Gastrocnemius medialis (tissue), 4 donors: Measurements from ENCODE around the gene GSTA4. TPM values are rescaled to one million over a fixed set of nuclear protein-coding genes. Genes with fewer than 3 reads are reported as not detected.

Experiments
- ATAC-seq, 2 donors: fragments of 150-250 bp; one replicate each; pipeline ENCODE4 v1.9.1; 2016
- DNase-seq, 2 donors: peaks; one replicate each; pipeline ENCODE4 v3.0.0-alpha.2; 2019
- H3K27ac ChIP-seq, 4 donors: fragments of 200-600 bp; sonication (generic); 1 replicate in 1 of 4; 2 replicates in 3 of 4; pipeline ENCODE4 v1.5.1; 2016 to 2018; ENCODE audit warnings: mild to moderate bottlenecking in 2 of 4, moderate library complexity in 1 of 4
- H3K27me3 ChIP-seq, 3 donors: fragments of 200-600 bp; sonication (generic) in 2 of 3; 1 replicate in 1 of 3; 2 replicates in 2 of 3; pipeline versions ENCODE4 v1.5.1 to v1.6.0; 2016 to 2019; ENCODE audit warnings: mild to moderate bottlenecking in 1 of 3, moderate library complexity in 1 of 3
- H3K36me3 ChIP-seq, 2 donors: fragments of 200-600 bp; sonication (generic) in 1 of 2; one replicate each; pipeline ENCODE4 v1.5.1; 2017 to 2018
- H3K4me1 ChIP-seq, 2 donors: fragments of 200-600 bp; sonication (generic) in 1 of 2; one replicate each; pipeline ENCODE4 v1.5.1; 2016 to 2017; ENCODE audit warnings: mild to moderate bottlenecking in 2 of 2
- H3K4me3 ChIP-seq, 4 donors: fragments of 200-600 bp; sonication (generic) in 3 of 4; 1 replicate in 1 of 4; 2 replicates in 3 of 4; pipeline ENCODE4 v1.5.1; 2016 to 2019; ENCODE audit warnings: mild to moderate bottlenecking in 2 of 4
- H3K9me3 ChIP-seq, 3 donors: fragments of 200-600 bp; sonication (generic) in 2 of 3; 1 replicate in 1 of 3; 2 replicates in 2 of 3; pipeline ENCODE4 v1.5.1; 2016 to 2019
- POLR2A ChIP-seq, 2 donors: fragments of 450-650 bp; IDR thresholded peaks; one replicate each; pipeline ENCODE4 v1.6.1; 2017; ENCODE audit warnings: antibody characterized with exemption in 2 of 2, mild to moderate bottlenecking in 2 of 2, moderate library complexity in 2 of 2
- in situ Hi-C, 4 donors: fragments of 200-750 bp; cut with MboI; loops; one replicate each; pipeline versions ENCODE4 v1.15.0 to v1.8.0; 2017; ENCODE audit warnings: low sequenced_read_pairs in 4 of 4
- intact Hi-C: fragments of 100-400 bp; cut with DNase I; formaldehyde crosslinking; loops from one replicate; pipeline ENCODE4 v1.15.1; 2023; ENCODE audit warnings: low total_unique reads
- total RNA-seq, 4 donors: library from RNA; depleted of rRNA; stranded (reverse); fragments of >200 nt; gene quantifications; one replicate each; pipeline versions ENCODE4 v1.1.0 to v1.2.3, GENCODE V29; 2016
- TF ChIP-seq, protein P1 (sequence below), 5 experiments: fragments of 450-650 bp in 3 of 5; fragments of 200-600 bp in 2 of 5; sonication (generic) in 2 of 5; IDR thresholded peaks in 4 of 5; conservative IDR thresholded peaks in 1 of 5; 1 replicate in 4 of 5; 2 replicates in 1 of 5; pipeline ENCODE4 v1.5.1; 2016 to 2019; ENCODE audit warnings: antibody characterized with exemption in 5 of 5, mild to moderate bottlenecking in 3 of 5, moderate library complexity in 3 of 5

Gene GSTA4
- total RNA-seq, 4 donors from 2014 or later, result 3.5 to 11.6 (median 10.0) TPM

DNA sequence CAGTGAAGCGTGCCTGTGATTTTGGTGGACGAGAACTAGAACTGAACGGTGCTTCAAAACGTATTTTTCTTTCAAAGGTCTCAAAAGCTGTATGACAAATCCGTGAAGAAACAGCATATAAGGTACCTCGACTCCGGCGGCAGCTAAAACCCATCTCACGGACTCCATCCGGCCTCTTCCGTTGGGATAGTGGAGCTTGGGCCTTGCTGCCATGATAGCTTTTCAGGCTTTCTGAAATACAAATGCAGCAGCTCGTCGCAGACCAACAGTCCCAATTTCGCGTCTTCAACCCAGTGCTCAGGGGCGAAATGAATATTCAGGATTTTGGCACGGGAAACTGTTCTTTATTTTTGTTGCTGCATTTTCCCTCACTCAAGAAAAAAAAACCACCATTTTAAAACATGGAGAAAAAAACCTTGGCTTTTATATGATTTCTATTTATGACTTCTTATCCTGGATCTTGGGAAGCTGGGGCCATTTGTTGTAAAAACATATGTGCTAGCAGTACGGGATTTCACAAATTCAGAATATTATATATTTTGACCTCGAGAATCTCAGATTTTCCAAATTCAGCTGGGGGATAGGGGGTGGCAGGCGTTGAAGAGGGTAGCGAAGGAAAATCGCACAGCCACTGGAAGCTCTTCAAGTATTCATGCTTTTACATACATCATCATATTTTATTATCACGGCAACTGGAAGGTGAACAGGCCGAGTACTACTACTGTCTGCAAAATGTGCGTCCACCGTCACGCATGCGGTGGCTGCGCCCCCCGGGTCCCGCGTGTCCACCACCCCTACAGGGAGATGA, 849 bp downstream of the GSTA4 start:
- in situ Hi-C loops, result loop anchor here in 2 of 4 donors (10.0 to 25.0 kb wide), 2 partner anchors 551 to 582 kb away; partner anchors contain the start of genes EFHC1 (in 2 of the 2) and GCLC (in 1 of the 2)

DNA sequence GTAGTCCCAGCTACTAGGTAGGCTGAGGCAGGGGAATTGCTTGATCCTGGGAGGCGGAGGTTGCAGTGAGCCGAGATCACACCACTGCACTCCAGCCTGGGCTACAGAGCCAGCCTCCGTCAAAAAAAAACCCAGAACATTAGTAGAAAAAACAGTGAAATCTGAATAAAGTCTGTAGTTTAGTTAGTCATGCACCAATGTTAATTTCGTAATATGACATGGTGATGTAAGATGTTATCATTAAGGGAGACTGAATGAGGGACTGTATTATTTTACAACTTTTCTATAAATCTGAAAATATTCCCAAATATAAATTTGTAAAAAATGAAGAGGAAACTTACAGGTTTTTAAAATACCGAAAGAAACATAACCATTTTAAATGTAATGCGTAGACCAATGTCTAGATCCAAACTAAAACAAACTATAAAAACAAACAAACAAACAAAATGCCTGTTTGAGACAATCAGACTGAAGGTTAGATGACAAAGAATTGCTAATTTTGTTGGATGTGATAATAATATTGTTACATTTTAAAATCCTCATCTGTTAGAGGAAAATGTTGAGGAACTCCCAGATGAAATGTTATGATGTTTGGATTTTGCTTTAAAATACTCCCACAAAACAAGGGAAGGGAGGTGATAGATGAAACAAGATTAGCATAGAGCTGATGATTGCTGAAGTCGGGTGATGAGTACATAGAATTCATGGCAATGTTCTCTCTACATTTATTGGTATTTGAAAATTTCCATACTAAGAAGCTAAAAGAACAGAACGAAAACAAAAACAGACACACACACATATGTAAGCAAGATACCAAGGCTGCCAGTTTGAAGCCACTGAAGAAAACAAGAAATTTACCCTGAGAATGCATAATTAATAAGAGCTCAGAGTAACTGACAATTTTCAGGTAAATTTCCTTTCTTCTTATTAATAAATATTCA, 1.8 kb downstream of the GSTA4 start:
- no peak for TF ChIP-seq POLR2A (IDR thresholded peaks at IDR 0.05)
- TF ChIP-seq, protein P1, sequence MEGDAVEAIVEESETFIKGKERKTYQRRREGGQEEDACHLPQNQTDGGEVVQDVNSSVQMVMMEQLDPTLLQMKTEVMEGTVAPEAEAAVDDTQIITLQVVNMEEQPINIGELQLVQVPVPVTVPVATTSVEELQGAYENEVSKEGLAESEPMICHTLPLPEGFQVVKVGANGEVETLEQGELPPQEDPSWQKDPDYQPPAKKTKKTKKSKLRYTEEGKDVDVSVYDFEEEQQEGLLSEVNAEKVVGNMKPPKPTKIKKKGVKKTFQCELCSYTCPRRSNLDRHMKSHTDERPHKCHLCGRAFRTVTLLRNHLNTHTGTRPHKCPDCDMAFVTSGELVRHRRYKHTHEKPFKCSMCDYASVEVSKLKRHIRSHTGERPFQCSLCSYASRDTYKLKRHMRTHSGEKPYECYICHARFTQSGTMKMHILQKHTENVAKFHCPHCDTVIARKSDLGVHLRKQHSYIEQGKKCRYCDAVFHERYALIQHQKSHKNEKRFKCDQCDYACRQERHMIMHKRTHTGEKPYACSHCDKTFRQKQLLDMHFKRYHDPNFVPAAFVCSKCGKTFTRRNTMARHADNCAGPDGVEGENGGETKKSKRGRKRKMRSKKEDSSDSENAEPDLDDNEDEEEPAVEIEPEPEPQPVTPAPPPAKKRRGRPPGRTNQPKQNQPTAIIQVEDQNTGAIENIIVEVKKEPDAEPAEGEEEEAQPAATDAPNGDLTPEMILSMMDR (IDR thresholded peaks at IDR 0.05 in 4 of 5, conservative IDR thresholded peaks at IDR 0.05 in 1 of 5), result no peak
- H3K9me3 ChIP-seq, result no peaks in the 10 kb centered on the region
- no peak for ATAC-seq
- H3K36me3 ChIP-seq, result no peaks in the 10 kb centered on the region
- peak overlapping the region; percentile 70 to 88 (median 85) for H3K4me3 ChIP-seq
- in situ Hi-C loops (loop anchor here in 2 of 4 donors (10.0 to 25.0 kb wide), 2 partner anchors 552 to 581 kb away; partner anchors contain the start of genes EFHC1 (in 2 of the 2) and GCLC (in 1 of the 2)), intact Hi-C loops (loop anchor here (10.0 kb wide), 5 partner anchors 362 to 732 kb away; partner anchors contain the start of genes KLHL31 and MCM3)
- no peak for DNase-seq
- H3K27me3 ChIP-seq, result no peaks in the 10 kb centered on the region
- H3K4me1 ChIP-seq, result peaks cover 10 to 16% of the 10 kb centered on the region in 2 donors
- peak overlapping the region; percentile 85 to 93 (median 92) for H3K27ac ChIP-seq

More for the DNA sequence above, 849 bp downstream of the GSTA4 start:
- Histone ChIP-seq H3K36me3 (no peaks in the 10 kb centered on the region), H3K9me3 (no peaks in the 10 kb centered on the region), H3K4me1 (peaks cover 10 to 16% of the 10 kb centered on the region in 2 donors), H3K27me3 (no peaks in the 10 kb centered on the region), H3K4me3 (peak overlapping the region; percentile 70 to 88 (median 85)), H3K27ac (peak overlapping the region; percentile 85 to 93 (median 92))
- DNase-seq (peak in 1 of 2 donors; percentile 9), ATAC-seq (peak in 1 of 2 donors; percentile 17)
- no peak for TF ChIP-seq POLR2A (IDR thresholded peaks at IDR 0.05)
- TF ChIP-seq, protein P1 (IDR thresholded peaks at IDR 0.05 in 4 of 5, conservative IDR thresholded peaks at IDR 0.05 in 1 of 5), result no peak
- intact Hi-C loops, result loop anchor here (2.0 to 10.0 kb wide), 6 partner anchors 361 to 731 kb away; partner anchors contain the start of genes EFHC1, KLHL31 and MCM3

DNA sequence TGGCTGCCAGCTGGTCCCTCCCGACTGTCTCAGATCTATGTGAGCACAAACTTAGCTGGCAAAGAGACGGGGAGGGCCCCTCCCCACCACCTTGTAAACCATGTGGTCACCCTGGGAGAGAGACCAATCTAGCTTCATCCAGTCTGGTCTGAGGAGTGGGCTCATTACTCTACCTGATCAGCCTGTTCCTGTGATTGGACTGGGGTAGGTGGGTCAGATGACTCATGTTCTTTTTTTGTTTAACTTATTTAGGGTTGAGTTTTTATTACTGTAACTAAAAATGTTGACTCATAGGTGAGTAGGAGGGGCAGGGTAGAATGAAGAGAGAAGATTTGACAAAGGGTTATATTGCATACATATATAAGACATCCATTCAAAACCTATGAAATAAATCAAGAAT, 4.7 kb downstream of the GSTA4 start:
- ATAC-seq, result no peak
- Histone ChIP-seq H3K9me3 (no peaks in the 10 kb centered on the region), H3K27me3 (no peaks in the 10 kb centered on the region), H3K36me3 (no peaks in the 10 kb centered on the region), H3K4me1 (peaks cover 6 to 7% of the 10 kb centered on the region in 2 donors), H3K4me3 (no peak overlapping the region), H3K27ac (no peak overlapping the region)
- DNase-seq, result no peak
- intact Hi-C loops, result loop anchor here (10.0 kb wide), 5 partner anchors 364 to 734 kb away; partner anchors contain the start of genes KLHL31 and MCM3
- in situ Hi-C loops, result loop anchor here in 2 of 4 donors (10.0 to 25.0 kb wide), 2 partner anchors 554 to 578 kb away; partner anchors contain the start of genes EFHC1 (in 2 of the 2) and GCLC (in 1 of the 2)
- TF ChIP-seq, protein P1 (IDR thresholded peaks at IDR 0.05 in 4 of 5, conservative IDR thresholded peaks at IDR 0.05 in 1 of 5), result no peak
- TF ChIP-seq POLR2A (IDR thresholded peaks at IDR 0.05), result no peak

DNA sequence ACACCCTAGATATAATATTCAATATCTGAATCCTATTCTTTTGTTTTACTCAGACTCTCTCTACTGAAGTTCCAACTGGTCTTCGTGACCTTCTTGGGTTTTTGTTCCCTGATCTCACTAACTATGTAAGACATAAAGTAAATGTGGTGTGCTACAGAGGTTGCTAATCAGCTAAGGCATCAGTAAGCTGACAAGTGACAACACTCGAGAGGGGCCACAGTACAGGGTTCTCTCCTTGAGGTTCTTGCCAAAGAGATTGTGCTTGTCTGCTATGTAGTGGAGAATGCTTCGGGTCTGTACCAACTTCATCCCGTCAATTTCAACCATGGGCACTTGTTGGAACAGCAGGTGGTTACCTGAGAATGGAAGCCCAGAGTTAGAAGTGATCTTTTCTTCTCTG, 9.9 kb downstream of the GSTA4 start:
- intact Hi-C loops, result no loop called here
- Histone ChIP-seq H3K4me1 (no peaks in the 10 kb centered on the region), H3K9me3 (no peaks in the 10 kb centered on the region), H3K4me3 (no peak overlapping the region), H3K27me3 (no peaks in the 10 kb centered on the region), H3K27ac (no peak overlapping the region), H3K36me3 (peaks cover 3 to 25% of the 10 kb centered on the region in 2 donors)
- DNase-seq, result no peak
- TF ChIP-seq POLR2A (IDR thresholded peaks at IDR 0.05), result no peak
- TF ChIP-seq, protein P1 (IDR thresholded peaks at IDR 0.05 in 4 of 5, conservative IDR thresholded peaks at IDR 0.05 in 1 of 5), result no peak
- ATAC-seq, result no peak
- in situ Hi-C loops, result loop anchor here in 2 of 4 donors (25.0 kb wide), 1 partner anchor 573 kb away; the partner anchor contains the start of gene EFHC1 (in 2 of the 2)
